GM12873 (cell line): ENCODE measurements around the gene SEC23IP.

ENCODE experiments used
- TF ChIP-seq, protein P1 (sequence below): IDR thresholded peaks from 2 replicates; pipeline ENCODE4 v1.5.1; 2012; ENCODE audit warnings: low read depth, mild to moderate bottlenecking, moderate library complexity, low read length, control low read depth; ENCODE audit not compliant: insufficient read depth; ENCODE audit errors: missing control alignments

Gene SEC23IP

DNA sequence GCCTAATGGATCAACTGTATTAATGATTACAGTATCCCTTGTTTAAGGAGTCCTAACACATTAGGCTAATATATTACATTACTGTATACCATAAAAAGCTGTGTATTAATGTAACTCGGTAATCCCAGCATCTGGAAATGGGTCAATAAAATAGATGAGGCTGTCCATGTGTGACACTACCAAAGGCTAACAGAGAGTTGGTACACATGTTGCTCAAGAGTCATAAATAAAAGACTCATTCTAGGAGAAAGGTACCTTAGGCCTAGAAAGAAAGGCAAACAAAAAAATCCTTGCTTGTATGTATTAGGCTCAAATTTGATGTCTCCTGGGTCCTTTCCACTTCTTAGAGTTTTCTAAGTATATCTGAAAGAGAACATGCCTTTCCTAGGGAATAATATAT lies 34.5 kb upstream of the SEC23IP start:
- TF ChIP-seq, protein P1, sequence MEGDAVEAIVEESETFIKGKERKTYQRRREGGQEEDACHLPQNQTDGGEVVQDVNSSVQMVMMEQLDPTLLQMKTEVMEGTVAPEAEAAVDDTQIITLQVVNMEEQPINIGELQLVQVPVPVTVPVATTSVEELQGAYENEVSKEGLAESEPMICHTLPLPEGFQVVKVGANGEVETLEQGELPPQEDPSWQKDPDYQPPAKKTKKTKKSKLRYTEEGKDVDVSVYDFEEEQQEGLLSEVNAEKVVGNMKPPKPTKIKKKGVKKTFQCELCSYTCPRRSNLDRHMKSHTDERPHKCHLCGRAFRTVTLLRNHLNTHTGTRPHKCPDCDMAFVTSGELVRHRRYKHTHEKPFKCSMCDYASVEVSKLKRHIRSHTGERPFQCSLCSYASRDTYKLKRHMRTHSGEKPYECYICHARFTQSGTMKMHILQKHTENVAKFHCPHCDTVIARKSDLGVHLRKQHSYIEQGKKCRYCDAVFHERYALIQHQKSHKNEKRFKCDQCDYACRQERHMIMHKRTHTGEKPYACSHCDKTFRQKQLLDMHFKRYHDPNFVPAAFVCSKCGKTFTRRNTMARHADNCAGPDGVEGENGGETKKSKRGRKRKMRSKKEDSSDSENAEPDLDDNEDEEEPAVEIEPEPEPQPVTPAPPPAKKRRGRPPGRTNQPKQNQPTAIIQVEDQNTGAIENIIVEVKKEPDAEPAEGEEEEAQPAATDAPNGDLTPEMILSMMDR, result no peak

DNA sequence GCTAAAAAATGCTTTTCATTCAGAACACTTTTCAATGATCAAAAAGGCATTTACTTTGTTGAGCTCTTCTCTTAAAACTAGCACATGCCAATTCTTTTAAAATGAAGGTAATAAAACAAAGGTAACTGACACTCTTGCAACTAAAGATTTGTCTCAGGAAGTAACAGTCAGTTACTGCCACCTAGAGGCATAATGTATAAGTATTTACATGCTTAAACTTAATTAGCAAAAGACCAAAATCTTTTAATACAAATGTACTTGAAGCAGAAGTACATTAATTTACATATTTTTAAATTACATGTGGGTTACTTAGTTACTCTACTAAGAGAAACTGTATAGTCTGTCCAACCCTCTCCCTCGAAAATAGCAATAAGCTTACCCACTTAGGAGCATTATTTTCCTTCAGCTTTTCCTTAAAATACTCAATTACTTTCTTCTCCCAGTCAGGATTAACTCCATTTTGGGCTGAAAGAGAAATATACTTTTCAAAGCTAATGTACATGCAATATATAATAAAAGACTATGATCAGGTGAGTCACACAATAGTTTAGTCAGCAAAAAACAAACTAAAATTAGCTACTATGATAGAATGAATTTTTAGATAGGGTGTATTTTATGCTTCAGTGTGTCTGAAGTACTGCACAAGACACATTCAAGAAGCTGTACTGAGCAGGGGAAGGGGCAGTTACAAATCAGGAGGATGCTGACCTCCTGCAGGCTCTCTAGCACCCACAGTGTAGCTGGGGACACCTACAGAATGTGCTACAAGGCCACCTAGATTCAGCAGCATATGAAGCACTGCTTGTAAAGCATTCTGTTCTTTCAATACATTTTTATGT lies 32.9 kb upstream of the SEC23IP start:
- TF ChIP-seq, protein P1, result peak; percentile 43

DNA sequence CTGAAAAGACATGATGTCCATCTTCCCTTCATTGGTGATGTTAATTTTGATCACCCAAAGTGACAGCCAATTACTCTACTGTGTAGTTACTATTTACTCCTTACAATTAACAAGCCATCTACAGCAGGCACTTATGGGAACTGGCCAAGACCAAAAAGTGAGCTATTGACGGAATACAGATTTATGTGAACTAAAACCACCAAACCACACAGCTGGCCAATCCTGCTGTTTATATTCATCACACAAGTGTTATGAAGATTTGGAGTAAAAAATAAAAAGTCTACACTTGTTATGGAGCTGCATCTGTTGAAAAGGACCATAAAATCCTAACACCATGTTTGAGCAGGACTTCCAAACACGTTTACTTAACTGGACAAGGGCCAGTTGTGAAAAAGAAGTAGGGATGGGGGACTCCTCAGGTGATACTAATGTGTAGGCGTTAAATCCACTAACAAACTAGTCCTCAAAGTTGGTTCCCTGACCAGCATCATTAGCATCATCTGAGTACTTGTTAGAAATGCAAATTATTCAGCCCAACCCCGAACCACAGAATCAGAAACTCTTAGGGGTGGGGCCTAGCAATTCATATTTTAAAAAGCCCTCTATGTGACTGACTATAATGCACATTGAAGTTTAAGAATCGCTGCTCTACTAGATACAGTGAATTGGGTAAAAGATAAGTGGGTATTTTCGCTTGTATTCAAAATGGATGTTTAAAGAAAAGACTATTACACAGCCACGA lies 31.5 kb upstream of the SEC23IP start:
- TF ChIP-seq, protein P1, result no peak

DNA sequence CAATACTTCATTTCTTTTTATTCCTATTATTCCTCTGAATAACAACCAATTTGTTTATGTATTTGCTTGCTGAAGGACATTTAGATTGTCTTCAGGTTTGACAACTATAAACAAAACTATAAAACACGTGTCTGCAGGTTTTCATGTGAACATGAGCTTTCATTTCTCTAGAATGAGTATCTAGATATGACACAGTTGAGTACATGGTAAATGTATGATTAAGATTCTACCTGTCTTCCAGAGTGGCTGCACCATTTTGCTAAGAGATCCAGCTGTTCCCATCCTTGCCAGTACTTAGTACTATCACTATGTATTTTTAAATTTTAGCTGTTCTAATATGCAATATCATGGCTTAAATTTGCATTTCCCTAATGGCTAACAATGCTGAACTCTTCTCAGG lies 30.0 kb upstream of the SEC23IP start:
- TF ChIP-seq, protein P1, result no peak

DNA sequence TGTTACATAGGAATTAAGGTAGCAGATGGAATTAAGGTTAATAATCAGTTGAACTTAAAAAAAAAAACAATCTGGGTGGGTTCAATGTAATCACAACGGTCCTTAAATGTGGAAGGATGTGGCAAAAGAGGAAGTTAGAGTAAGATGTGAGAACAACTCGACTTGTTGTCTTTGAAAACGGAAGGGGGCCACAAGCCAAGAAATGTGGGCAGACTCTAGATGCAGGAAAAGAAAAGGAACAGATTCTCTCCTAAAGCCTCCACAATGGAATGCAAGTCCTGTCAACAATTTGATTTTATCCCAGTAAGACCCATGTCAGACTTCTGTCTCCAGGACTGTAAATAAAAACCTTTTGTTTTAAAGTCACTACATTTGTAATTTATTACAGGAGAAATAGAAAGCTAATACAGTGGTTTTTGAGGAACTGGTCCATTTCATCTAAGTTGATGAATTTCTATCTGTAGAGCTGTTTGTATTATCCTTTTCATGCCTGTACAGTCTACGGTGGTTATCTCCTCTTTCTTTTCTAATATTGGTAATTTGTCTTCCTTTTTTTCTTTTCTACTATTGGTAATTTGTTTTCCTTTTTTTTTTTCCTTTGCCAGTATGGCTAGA lies 28.5 kb upstream of the SEC23IP start:
- TF ChIP-seq, protein P1, result no peak

DNA sequence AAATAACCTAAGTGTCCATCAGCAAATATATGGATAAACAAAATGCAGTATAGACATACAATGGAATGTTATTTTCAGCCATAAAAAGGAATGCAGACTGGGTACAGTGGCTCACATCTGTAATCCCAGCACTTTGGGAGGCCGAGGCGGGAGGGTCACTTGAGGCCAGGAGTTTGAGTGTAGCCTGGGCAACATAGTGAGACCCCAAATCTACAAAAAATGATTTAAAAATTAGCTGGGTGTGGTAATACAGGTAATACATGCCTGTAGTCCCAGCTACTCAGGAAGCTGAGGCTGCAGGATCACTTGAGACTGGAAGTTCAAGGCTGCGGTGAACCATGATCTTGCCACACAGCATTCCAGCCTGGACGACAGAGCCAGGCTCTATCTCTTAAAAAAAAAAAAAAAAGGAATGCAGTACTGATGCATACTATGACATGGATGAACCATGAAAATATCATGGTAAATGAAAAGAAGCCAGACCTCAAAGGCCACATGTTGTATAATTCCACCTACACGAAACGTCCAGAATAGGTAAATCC lies 26.8 kb upstream of the SEC23IP start:
- TF ChIP-seq, protein P1, result no peak

DNA sequence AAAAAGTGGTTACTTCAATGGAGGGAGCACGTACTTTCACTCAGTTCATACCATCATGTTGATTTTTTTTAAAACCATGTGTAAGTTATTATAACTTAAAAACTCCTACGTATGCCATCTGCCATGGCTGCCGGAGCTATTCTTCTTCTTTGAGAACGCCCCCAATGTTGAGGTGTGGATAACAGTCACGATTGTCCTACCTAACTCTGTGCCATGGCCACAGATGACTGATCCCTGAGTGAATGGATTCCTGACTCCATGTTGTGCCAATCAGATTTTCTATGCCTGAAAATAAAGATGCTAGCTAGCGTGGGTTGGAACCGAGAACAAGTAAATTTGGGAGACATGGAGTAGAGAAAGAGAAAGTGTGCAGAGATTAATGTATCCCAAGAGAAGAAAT lies 25.2 kb upstream of the SEC23IP start:
- TF ChIP-seq, protein P1, result no peak
